ENCODE measurements around the gene CRY1. TPM values are rescaled to one million over a fixed set of nuclear protein-coding genes. Genes with fewer than 3 reads are reported as not detected.

CRY1 gene
- polyA plus RNA-seq, 1 donor (not counting 4 experiments of a cell fraction or from before 2014, with no cell fraction given): 10.0 TPM

DNA sequence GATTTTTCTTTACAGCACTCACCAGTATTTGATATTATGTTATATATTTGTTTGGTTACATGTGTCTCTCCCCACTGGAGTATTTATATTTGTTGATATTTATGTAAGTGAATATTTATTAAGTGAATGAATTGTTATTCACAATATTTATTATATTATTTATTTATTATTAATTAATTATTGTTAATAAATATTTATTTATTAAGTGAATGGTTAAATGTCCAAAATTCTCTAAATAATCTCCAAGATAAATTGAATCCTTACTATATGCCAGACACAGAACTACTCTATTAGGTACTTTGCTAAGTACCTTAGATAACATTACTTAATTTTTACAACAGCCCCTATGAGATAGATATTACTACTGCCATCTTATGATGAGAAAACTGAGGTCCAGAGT, 10.2 kb upstream of the CRY1 start:
- H3K79me2 ChIP-seq (ENCODE audit: control insufficient read depth, insufficient read depth, low read length): no peaks in the 10 kb centered on the region
- no peak overlapping the region for H3K9ac ChIP-seq (ENCODE audit: control insufficient read depth, extremely low read depth, insufficient read depth, low read length)
- DNase-seq (ENCODE audit: low read depth, low spot score) (no peak), FAIRE-seq (no peak)
- H4K20me1 ChIP-seq (ENCODE audit: control insufficient read depth, extremely low read depth, insufficient read depth, low read length): no peaks in the 10 kb centered on the region
- no peaks in the 10 kb centered on the region for H3K9me1 ChIP-seq (ENCODE audit: control insufficient read depth, extremely low read depth, insufficient read depth, low read length)
- no peak overlapping the region for H2AFZ ChIP-seq (ENCODE audit: control insufficient read depth, low read length)
- H3K27me3 ChIP-seq (ENCODE audit: control insufficient read depth, extremely low read depth, insufficient read depth, low read length): peaks cover 3% of the 10 kb centered on the region
- no peaks in the 10 kb centered on the region for H3K9me3 ChIP-seq (ENCODE audit: control insufficient read depth, low read depth, low read length)
- H3K36me3 ChIP-seq (ENCODE audit: control insufficient read depth in 2 of 2, extremely low read depth in 1 of 2, insufficient read depth in 2 of 2, low read length in 2 of 2): no peaks in the 10 kb centered on the region
- H3K27ac ChIP-seq (ENCODE audit: control insufficient read depth, insufficient read depth, low read length): no peak overlapping the region
- peaks cover 8% of the 10 kb centered on the region for H3K4me1 ChIP-seq (ENCODE audit: control insufficient read depth, extremely low read depth, insufficient read depth, low read length)
- TF ChIP-seq, protein P1, sequence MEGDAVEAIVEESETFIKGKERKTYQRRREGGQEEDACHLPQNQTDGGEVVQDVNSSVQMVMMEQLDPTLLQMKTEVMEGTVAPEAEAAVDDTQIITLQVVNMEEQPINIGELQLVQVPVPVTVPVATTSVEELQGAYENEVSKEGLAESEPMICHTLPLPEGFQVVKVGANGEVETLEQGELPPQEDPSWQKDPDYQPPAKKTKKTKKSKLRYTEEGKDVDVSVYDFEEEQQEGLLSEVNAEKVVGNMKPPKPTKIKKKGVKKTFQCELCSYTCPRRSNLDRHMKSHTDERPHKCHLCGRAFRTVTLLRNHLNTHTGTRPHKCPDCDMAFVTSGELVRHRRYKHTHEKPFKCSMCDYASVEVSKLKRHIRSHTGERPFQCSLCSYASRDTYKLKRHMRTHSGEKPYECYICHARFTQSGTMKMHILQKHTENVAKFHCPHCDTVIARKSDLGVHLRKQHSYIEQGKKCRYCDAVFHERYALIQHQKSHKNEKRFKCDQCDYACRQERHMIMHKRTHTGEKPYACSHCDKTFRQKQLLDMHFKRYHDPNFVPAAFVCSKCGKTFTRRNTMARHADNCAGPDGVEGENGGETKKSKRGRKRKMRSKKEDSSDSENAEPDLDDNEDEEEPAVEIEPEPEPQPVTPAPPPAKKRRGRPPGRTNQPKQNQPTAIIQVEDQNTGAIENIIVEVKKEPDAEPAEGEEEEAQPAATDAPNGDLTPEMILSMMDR (optimal IDR thresholded peaks at IDR 0.05 in 1 of 3, IDR thresholded peaks at IDR 0.05 in 1 of 3, conservative IDR thresholded peaks at IDR 0.05 in 1 of 3; ENCODE audit: extremely low read depth in 1 of 3, insufficient read depth in 2 of 3, low read length in 3 of 3): no peak
- no peak for TF ChIP-seq EZH2 (IDR thresholded peaks at IDR 0.05; ENCODE audit: low read length)
- H3K4me3 ChIP-seq (ENCODE audit: control insufficient read depth in 2 of 3, extremely low read depth in 1 of 3, insufficient read depth in 2 of 3, low read depth in 1 of 3, low read length in 3 of 3): no peak overlapping the region
- no peak overlapping the region for H3K4me2 ChIP-seq (ENCODE audit: control insufficient read depth, extremely low read depth, insufficient read depth, low read depth, low read length)
- dilution Hi-C loops (cut with MboI; ENCODE audit: extremely low pct_ligation_motif_present, low sequenced_read_pairs): no loop called here

GRCh38 chr12:107103097-107103496, 9.7 kb upstream of the CRY1 start:
- no peak overlapping the region for H3K27ac ChIP-seq (ENCODE audit: control insufficient read depth, insufficient read depth, low read length)
- peaks cover 8% of the 10 kb centered on the region for H3K4me1 ChIP-seq (ENCODE audit: control insufficient read depth, extremely low read depth, insufficient read depth, low read length)
- DNase-seq (ENCODE audit: low read depth, low spot score): no peak
- no peaks in the 10 kb centered on the region for H3K9me3 ChIP-seq (ENCODE audit: control insufficient read depth, low read depth, low read length)
- no peak for TF ChIP-seq EZH2 (IDR thresholded peaks at IDR 0.05; ENCODE audit: low read length)
- TF ChIP-seq, protein P1 (optimal IDR thresholded peaks at IDR 0.05 in 1 of 3, IDR thresholded peaks at IDR 0.05 in 1 of 3, conservative IDR thresholded peaks at IDR 0.05 in 1 of 3; ENCODE audit: extremely low read depth in 1 of 3, insufficient read depth in 2 of 3, low read length in 3 of 3): no peak
- no peak for FAIRE-seq
- no peak overlapping the region for H3K9ac ChIP-seq (ENCODE audit: control insufficient read depth, extremely low read depth, insufficient read depth, low read length)
- dilution Hi-C loops (cut with MboI; ENCODE audit: extremely low pct_ligation_motif_present, low sequenced_read_pairs): no loop called here
- no peaks in the 10 kb centered on the region for H3K79me2 ChIP-seq (ENCODE audit: control insufficient read depth, insufficient read depth, low read length)
- H3K36me3 ChIP-seq (ENCODE audit: control insufficient read depth in 2 of 2, extremely low read depth in 1 of 2, insufficient read depth in 2 of 2, low read length in 2 of 2): no peaks in the 10 kb centered on the region
- no peaks in the 10 kb centered on the region for H4K20me1 ChIP-seq (ENCODE audit: control insufficient read depth, extremely low read depth, insufficient read depth, low read length)
- H3K27me3 ChIP-seq (ENCODE audit: control insufficient read depth, extremely low read depth, insufficient read depth, low read length): peaks cover 3% of the 10 kb centered on the region
- no peaks in the 10 kb centered on the region for H3K9me1 ChIP-seq (ENCODE audit: control insufficient read depth, extremely low read depth, insufficient read depth, low read length)
- no peak overlapping the region for H3K4me3 ChIP-seq (ENCODE audit: control insufficient read depth in 2 of 3, extremely low read depth in 1 of 3, insufficient read depth in 2 of 3, low read depth in 1 of 3, low read length in 3 of 3)
- H2AFZ ChIP-seq (ENCODE audit: control insufficient read depth, low read length): no peak overlapping the region
- H3K4me2 ChIP-seq (ENCODE audit: control insufficient read depth, extremely low read depth, insufficient read depth, low read depth, low read length): no peak overlapping the region
